ENCODE data around the gene TMOD1.

DNA sequence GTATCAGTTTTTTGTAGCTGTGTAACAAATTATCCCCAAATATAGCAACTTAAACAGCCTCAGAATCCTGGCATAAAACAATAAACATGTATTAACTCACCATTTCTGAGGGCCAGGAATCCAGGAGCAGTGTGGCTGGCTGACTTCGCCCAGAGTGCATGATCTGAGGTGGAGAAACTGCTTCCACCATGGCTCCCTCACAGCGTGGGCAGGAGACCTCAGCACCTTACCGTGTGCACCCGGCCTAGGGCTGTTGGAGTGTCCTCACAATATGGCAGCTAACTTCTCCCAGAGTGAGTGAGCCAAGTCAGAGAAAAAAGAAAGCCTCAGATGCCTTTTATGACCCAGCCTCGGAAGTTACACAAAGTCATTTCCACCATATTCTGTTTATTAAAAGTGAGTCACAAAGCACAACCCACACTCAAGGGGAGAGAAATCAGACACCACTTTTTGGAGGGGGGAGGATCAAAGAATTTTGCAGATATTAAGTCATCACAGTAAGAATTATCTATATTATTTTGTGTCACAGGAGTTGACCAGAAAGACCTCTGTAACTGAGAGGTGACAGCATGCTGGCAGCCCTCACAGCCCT lies 72.1 kb downstream of the TMOD1 start:
- no peak for TF ChIP-seq SIN3A (IDR thresholded peaks at IDR 0.05; ENCODE audit: borderline replicate concordance, insufficient read depth, low read length)
- no peak for TF ChIP-seq POLR2AphosphoS5 (IDR thresholded peaks at IDR 0.05; ENCODE audit: low read depth, low read length)
- TF ChIP-seq REST (IDR thresholded peaks at IDR 0.05; ENCODE audit: insufficient read depth in 1 of 2, low read depth in 2 of 2, low read length in 2 of 2): no peak
- no peak for TF ChIP-seq FOXP2 (optimal IDR thresholded peaks at IDR 0.05; ENCODE audit: borderline replicate concordance, extremely low read depth, extremely low read length, insufficient read depth)
- no peak for TF ChIP-seq TAF1 (IDR thresholded peaks at IDR 0.05; ENCODE audit: borderline replicate concordance, insufficient read depth, low read length)

All from PFSK-1 (cell line).